Fibroblast of villous mesenchyme (primary cell): ENCODE results near the gene CLEC2B. TPM values are rescaled to one million over a fixed set of nuclear protein-coding genes. Genes with fewer than 3 reads are reported as not detected.

Experiments
- DNase-seq: peaks from one replicate; pipeline ENCODE4 v3.0.0-alpha.2; 2010; ENCODE audit warnings: low read depth
- H3K4me3 ChIP-seq: 2 replicates; pipeline ENCODE4 v1.5.1; 2011; ENCODE audit warnings: low read depth, mild to moderate bottlenecking, low read length
- total RNA-seq: library from RNA; depleted of rRNA; stranded (reverse); fragments of >200 nt; gene quantifications from 2 replicates; pipeline ENCODE4 v1.2.3, GENCODE V29; 2012
- TF ChIP-seq, protein P1 (sequence below): IDR thresholded peaks from 2 replicates; pipeline ENCODE4 v1.5.1; 2012; ENCODE audit warnings: low read depth, mild to moderate bottlenecking, low read length; ENCODE audit not compliant: insufficient read depth

Gene CLEC2B
- total RNA-seq, 1 donor, result 47.9 TPM

DNA sequence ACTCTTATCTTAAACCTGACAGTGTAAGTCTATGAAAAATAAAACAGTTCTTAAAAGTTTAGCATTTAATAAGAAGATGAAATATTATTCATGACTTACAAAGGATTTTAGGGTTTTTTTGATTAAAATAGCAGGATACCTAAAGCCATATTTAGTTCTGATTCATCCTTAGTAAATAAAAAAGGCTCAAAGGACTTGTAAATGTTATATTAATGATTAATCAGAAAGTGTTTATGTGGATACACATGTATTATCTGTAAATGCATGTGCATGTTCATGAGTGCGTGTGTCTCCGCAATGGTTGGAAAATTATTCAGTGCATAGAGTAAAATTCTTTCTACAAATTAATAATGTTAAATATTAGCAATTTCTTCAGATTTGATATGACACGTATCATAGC, 37.4 kb downstream of the CLEC2B start:
- no peak for DNase-seq
- TF ChIP-seq, protein P1, sequence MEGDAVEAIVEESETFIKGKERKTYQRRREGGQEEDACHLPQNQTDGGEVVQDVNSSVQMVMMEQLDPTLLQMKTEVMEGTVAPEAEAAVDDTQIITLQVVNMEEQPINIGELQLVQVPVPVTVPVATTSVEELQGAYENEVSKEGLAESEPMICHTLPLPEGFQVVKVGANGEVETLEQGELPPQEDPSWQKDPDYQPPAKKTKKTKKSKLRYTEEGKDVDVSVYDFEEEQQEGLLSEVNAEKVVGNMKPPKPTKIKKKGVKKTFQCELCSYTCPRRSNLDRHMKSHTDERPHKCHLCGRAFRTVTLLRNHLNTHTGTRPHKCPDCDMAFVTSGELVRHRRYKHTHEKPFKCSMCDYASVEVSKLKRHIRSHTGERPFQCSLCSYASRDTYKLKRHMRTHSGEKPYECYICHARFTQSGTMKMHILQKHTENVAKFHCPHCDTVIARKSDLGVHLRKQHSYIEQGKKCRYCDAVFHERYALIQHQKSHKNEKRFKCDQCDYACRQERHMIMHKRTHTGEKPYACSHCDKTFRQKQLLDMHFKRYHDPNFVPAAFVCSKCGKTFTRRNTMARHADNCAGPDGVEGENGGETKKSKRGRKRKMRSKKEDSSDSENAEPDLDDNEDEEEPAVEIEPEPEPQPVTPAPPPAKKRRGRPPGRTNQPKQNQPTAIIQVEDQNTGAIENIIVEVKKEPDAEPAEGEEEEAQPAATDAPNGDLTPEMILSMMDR, result no peak

DNA sequence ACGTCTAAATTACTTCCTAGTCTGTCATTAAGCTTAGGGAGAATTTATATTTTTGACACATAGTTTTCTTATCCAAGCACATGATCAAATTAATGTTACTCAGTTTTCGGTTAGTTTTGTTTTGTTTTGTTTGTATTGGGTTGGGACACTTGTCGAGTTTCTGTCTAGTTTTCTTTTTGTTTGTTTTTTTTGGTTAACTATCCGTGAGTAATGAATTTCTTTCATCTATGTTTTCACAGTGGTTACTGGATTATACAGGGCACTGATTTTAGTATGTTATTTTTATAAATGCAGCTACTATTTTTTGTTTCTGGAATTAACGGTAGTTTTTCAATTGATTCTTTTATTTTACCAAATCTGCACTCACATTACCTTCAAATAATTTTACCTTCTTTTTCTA, 39.2 kb downstream of the CLEC2B start:
- DNase-seq, result no peak
- no peak overlapping the region for H3K4me3 ChIP-seq
- TF ChIP-seq, protein P1, result no peak

More for the DNA sequence above, 37.4 kb downstream of the CLEC2B start:
- no peak overlapping the region for H3K4me3 ChIP-seq

DNA sequence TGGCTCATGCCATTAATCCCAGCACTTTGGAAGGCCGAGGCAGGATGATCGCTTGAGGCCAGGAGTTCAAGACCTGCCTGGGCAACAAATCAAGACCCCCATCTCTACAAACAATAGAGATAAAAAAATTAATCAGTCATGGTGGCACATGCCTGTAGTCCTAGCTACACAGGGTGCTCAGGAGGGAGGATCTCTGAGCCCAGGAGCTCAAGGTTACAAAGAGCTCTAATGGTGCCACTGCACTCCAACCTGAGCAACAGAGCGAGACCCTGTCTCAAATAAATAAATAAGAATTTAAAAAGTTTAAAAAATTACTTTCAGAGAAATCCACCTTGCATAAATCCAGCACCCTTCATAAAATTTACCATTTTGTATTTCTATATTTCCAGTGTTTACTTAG, 39.7 kb downstream of the CLEC2B start:
- no peak for DNase-seq
- TF ChIP-seq, protein P1, result no peak
- no peak overlapping the region for H3K4me3 ChIP-seq

DNA sequence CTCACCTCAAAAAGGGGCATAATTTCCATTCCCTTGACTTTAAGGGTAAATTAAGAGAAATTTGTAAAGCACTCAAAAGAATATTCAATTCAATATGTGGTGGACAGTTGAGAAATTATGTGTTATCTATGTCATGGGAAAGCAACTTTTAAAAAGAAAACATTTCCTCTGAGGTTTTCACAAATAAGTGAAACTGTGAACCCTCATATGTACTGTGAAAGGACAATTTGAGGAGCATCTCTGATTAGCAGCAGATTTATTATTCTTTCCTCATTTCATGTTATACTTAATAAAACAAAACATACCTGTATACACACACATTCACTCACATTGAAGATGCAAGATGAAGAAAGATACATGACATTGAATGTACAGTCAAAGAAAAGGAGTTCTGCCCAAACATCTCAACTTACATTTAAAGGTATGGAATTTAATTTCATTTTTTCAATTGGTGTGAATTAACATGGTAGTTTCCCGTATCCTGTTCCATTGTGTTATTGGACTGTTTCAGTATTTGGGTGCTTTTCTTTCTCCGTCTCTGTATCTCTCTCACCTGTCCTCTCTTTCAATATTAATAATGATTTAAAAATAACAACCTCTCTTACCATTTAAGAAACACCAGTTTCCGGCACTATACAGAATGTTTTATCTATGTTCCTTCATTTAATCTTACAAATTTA, 41.8 kb downstream of the CLEC2B start, which contains the start of gene KLRF1:
Gene KLRF1 (plus strand): TSS at position 273 of the 680 bp plus-strand sequence. CDS start 64 bp downstream, at position 337.
- TF ChIP-seq, protein P1, result no peak
- DNase-seq, result no peak
- no peak within 1 kb of the TSS for H3K4me3 ChIP-seq

DNA sequence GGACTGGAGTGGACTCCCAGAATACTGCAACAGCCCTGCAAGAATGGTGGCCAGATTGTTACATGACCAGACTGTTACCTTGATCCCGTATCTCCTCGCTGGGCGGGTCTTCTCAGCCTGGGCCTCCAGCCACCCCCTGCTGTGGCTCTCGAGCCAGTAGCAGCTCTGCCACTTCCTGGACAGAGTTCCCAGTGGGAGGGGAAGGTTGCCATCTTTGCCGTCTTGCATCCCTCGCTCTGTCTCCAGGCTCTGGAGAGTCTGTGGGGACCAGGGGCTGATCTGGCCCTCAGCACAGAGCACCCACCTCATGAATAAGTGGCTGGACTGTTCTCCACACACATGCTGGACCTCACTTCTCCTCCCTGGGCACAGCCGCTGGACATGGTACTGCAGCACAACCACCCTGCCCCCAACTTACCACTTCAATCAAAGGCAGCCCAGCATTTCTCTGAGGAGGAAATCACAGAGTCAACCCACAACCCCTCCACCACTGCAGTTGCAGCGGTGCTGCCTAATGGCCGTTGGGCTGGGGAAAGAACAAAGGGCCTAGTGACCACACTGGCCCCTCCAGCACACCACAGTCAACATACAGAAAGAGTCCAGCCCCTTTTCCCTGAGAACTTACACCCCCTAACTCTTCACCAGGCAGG, 48.7 kb downstream of the CLEC2B start:
- DNase-seq, result no peak
- TF ChIP-seq, protein P1, result no peak
- no peak overlapping the region for H3K4me3 ChIP-seq

DNA sequence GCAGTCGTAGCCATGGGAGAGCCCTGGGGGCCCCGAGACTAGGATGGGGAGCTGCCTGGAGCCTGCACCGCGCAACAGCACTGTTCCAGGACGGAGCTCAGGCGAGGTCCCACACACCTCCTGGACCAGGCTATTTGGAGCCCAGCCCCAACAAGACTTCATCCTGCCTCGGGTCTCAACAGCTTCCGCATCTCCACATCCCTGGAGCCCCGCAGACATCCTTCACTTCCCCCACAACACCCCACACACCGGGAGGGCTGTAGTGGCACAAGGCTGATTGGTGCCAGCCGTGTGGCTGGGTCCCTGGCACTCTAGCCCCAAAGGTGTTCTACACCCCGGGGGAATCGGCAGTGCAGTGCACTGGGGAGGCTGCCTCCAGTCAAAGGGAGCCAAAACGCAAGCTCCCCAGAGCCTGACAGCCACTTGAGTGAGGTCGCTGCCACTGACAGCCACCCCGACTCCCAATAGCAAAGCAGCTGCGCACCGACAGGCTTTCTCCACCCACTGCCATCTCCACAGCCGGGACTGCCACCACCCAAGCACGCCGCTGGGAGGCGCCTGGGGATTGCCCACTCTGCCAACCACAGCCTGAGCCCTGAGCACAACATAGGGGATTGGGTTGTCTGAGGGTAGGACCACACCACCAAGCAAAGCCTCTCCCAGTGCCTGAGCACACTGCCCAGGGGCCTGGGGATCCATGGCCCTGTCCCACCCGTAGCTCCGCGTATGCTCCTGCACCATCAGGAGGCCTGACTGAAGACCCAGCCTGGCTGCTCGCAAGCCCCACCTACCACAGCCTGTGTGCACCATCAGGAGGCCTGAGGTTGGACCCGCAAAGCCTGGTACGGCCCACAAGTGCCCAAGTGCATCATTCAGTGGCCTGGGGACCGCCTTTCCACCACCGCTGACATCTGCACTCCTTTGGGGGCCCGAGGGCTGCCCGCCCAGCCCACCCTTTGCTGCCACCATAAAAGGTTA, 55.0 kb downstream of the CLEC2B start:
- TF ChIP-seq, protein P1, result peak; percentile 96
- H3K4me3 ChIP-seq, result peak overlapping the region; percentile 43
- DNase-seq, result peak; percentile 56
